ENCODE data around the gene TBC1D9. TPM values are rescaled to one million over a fixed set of nuclear protein-coding genes. Genes with fewer than 3 reads are reported as not detected.

The TBC1D9 gene
- total and polyA plus RNA-seq, 2 of the 13 experiments (the other 11 are each of a cell fraction or from before 2014, with no cell fraction given): 11.9 to 12.2 TPM

DNA sequence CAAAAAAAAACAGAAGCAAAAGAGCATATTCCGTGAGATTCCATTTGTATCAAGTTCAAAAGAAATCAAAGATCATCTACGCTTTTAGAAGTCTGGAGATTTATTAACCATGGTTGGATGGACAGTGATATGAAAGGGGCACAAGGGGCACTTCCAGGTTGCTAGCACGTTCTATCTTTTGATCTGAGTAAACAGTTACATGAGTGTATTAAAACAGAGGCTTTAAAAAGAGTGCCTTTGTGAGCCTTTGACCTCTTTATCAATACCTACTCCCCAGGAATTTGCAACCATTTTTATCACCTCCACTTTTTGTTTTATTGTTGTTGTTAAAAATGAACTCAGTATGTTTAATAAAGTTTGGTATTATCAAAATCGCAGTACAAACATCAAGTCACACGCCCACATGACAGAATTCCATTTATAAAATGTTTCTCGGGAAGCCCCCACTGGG, 115.1 kb downstream of the TBC1D9 start (continued):
- TF ChIP-seq, protein P1, sequence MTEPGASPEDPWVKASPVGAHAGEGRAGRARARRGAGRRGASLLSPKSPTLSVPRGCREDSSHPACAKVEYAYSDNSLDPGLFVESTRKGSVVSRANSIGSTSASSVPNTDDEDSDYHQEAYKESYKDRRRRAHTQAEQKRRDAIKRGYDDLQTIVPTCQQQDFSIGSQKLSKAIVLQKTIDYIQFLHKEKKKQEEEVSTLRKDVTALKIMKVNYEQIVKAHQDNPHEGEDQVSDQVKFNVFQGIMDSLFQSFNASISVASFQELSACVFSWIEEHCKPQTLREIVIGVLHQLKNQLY (CRISPR knock-in tag; IDR thresholded peaks at IDR 0.05): peak; percentile 64; the same call in 1 of the 2 replicates
- peak; percentile 87; the same call in 1 of the 2 replicates for TF ChIP-seq NCOR1 (IDR thresholded peaks at IDR 0.05; ENCODE audit: borderline replicate concordance, low read length)
- peak; percentile 82 for TF ChIP-seq PITX1 (CRISPR knock-in tag; IDR thresholded peaks at IDR 0.05)
- TF ChIP-seq TARDBP (CRISPR knock-in tag; IDR thresholded peaks at IDR 0.05): peak; percentile 64; the same call in 1 of the 2 replicates
- 0 out of 2 replicates have a peak, but pooled peaks have one; percentile 32 for TF ChIP-seq ARNTL (CRISPR knock-in tag; IDR thresholded peaks at IDR 0.05)
- TF ChIP-seq SAP130 (CRISPR knock-in tag; IDR thresholded peaks at IDR 0.05; ENCODE audit: low read depth): peak; percentile 67; the same call in 1 of the 2 replicates
- TF ChIP-seq MIXL1 (CRISPR knock-in tag; IDR thresholded peaks at IDR 0.05): peak; percentile 47; the same call in 1 of the 2 replicates
- TF ChIP-seq TBX2 (CRISPR knock-in tag; IDR thresholded peaks at IDR 0.05; ENCODE audit: borderline replicate concordance): peak; percentile 20; the same call in 1 of the 2 replicates
- TF ChIP-seq FOXP1 (IDR thresholded peaks at IDR 0.05): no peak
- TF ChIP-seq FOXP1 (CRISPR knock-in tag; IDR thresholded peaks at IDR 0.05): peak; percentile 89
- TF ChIP-seq ELF4 (CRISPR knock-in tag; IDR thresholded peaks at IDR 0.05; ENCODE audit: borderline replicate concordance): no peak
- peak; percentile 85; the same call in 1 of the 2 replicates for TF ChIP-seq ZNF232 (CRISPR knock-in tag; IDR thresholded peaks at IDR 0.05; ENCODE audit: borderline replicate concordance)
- TF ChIP-seq GABPB1 (CRISPR knock-in tag; IDR thresholded peaks at IDR 0.05): no peak
- TF ChIP-seq, protein P2, sequence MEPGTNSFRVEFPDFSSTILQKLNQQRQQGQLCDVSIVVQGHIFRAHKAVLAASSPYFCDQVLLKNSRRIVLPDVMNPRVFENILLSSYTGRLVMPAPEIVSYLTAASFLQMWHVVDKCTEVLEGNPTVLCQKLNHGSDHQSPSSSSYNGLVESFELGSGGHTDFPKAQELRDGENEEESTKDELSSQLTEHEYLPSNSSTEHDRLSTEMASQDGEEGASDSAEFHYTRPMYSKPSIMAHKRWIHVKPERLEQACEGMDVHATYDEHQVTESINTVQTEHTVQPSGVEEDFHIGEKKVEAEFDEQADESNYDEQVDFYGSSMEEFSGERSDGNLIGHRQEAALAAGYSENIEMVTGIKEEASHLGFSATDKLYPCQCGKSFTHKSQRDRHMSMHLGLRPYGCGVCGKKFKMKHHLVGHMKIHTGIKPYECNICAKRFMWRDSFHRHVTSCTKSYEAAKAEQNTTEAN (CRISPR knock-in tag; conservative IDR thresholded peaks at IDR 0.05): peak; percentile 56; the same call in 1 of the 2 replicates
- peak; percentile 53; the same call in 1 of the 2 replicates for TF ChIP-seq ATF1 (CRISPR knock-in tag; IDR thresholded peaks at IDR 0.05)
- TF ChIP-seq BCL6 (CRISPR knock-in tag; IDR thresholded peaks at IDR 0.05): peak; percentile 94
- no peak for TF ChIP-seq CENPX (CRISPR knock-in tag; IDR thresholded peaks at IDR 0.05)
- TF ChIP-seq ZNF33A (CRISPR knock-in tag; IDR thresholded peaks at IDR 0.05; ENCODE audit: borderline replicate concordance): no peak
- peak; percentile 96 for TF ChIP-seq NR2F6 (IDR thresholded peaks at IDR 0.05)
- TF ChIP-seq NR2F6 (CRISPR knock-in tag; IDR thresholded peaks at IDR 0.05): peak; percentile 95
- TF ChIP-seq FOXO1 (CRISPR knock-in tag; IDR thresholded peaks at IDR 0.05): peak; percentile 56; the same call in 1 of the 2 replicates
- no peak for TF ChIP-seq ZFP36L2 (CRISPR knock-in tag; IDR thresholded peaks at IDR 0.05)
- no peak for TF ChIP-seq ISX (CRISPR knock-in tag; conservative IDR thresholded peaks at IDR 0.05)
- no peak for TF ChIP-seq ZNF230 (CRISPR knock-in tag; IDR thresholded peaks at IDR 0.05)
- TF ChIP-seq RARA (CRISPR knock-in tag; IDR thresholded peaks at IDR 0.05): peak; percentile 92
- TF ChIP-seq JDP2 (CRISPR knock-in tag; IDR thresholded peaks at IDR 0.05; ENCODE audit: borderline replicate concordance): no peak
- peak; percentile 94; the same call in 1 of the 2 replicates for TF ChIP-seq GATA4 (IDR thresholded peaks at IDR 0.05; ENCODE audit: borderline replicate concordance, low read depth)
- peak; percentile 63; the same call in 1 of the 2 replicates for TF ChIP-seq NR2C2 (CRISPR knock-in tag; IDR thresholded peaks at IDR 0.05; ENCODE audit: borderline replicate concordance)
- TF ChIP-seq, protein P3, sequence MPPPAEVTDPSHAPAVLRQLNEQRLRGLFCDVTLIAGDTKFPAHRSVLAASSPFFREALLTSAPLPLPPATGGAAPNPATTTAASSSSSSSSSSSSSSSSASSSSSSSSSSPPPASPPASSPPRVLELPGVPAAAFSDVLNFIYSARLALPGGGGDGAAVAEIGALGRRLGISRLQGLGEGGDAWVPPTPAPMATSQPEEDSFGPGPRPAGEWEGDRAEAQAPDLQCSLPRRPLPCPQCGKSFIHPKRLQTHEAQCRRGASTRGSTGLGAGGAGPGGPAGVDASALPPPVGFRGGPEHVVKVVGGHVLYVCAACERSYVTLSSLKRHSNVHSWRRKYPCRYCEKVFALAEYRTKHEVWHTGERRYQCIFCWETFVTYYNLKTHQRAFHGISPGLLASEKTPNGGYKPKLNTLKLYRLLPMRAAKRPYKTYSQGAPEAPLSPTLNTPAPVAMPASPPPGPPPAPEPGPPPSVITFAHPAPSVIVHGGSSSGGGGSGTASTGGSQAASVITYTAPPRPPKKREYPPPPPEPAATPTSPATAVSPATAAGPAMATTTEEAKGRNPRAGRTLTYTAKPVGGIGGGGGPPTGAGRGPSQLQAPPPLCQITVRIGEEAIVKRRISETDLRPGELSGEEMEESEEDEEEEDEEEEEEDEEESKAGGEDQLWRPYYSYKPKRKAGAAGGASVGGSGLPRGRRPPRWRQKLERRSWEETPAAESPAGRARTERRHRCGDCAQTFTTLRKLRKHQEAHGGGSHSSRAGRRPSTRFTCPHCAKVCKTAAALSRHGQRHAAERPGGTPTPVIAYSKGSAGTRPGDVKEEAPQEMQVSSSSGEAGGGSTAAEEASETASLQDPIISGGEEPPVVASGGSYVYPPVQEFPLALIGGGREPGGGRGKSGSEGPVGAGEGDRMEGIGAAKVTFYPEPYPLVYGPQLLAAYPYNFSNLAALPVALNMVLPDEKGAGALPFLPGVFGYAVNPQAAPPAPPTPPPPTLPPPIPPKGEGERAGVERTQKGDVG (CRISPR knock-in tag; IDR thresholded peaks at IDR 0.05; ENCODE audit: borderline replicate concordance): no peak

All from HepG2 (cell line).